Hematopoietic multipotent progenitor cell treated with erythropoietin and hydrocortisone succinate and interleukin-3 and kit ligand, for 6 days (in vitro differentiated cells): ENCODE measurements around the gene NFIL3.
"Not testable (repeated sequence)": the region's sequence is repeated elsewhere in the genome, so short reads cannot be mapped to it uniquely, and the experiment has no call there.

Source experiments
- DNase-seq: peaks from one replicate; pipeline ENCODE4 v3.0.0-alpha.2; 2015

NFIL3 gene, protein sequence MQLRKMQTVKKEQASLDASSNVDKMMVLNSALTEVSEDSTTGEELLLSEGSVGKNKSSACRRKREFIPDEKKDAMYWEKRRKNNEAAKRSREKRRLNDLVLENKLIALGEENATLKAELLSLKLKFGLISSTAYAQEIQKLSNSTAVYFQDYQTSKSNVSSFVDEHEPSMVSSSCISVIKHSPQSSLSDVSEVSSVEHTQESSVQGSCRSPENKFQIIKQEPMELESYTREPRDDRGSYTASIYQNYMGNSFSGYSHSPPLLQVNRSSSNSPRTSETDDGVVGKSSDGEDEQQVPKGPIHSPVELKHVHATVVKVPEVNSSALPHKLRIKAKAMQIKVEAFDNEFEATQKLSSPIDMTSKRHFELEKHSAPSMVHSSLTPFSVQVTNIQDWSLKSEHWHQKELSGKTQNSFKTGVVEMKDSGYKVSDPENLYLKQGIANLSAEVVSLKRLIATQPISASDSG

DNA sequence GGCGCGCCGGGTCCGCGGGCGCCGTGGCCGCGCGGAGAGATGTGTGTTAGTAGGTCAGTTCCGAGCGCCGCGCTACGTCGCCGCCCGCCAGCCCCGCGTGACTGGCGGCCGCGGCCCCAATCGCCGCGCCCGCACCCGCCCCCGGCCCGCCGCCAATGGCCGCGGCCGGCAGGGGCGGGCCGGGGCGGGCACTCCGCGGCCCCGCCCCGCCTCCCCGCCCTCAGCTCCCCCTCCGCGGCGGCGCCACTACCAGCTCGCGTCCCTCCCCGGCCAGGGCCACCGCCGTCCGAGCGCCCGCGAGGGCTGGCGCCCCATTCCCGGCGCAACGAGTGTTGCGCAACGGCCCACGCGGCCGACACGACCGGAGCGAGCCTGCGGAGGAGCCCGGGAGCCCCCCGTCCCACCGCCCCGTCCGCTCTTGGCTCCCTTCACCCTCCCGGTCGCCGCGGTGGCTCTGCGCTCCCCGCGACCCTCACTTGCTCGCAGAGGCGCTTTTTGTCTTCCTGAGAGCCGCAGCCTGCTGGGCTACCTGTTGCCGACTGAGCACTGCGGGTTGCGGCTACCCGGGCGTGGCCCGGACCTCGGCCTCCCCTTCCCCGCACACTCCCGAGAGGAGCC is at the start of gene NFIL3:
NFIL3 (minus strand) TSS at position 48 of the 618 bp plus-strand sequence. CDS start 13,098 bp downstream, outside the sequence.
- DNase-seq = peak; percentile 85

DNA sequence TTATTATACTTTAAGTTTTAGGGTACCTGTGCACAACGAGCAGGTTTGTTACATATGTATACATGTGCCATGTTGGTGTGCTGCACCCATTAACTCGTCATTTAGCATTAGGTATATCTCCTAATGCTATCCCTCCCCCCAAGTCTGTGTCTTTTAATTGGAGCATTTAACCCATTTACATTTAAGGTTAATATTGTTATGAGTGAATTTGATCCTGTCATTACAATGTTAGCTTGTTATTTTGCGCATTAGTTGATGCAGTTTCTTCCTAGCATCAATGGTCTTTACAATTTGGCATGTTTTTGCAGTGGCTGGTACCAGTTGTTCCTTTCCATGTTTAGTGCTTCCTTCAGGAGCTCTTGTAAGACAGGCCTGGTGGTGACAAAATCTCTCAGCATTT is 47.9 kb upstream of the NFIL3 start:
- DNase-seq = not testable (repeated sequence)

DNA sequence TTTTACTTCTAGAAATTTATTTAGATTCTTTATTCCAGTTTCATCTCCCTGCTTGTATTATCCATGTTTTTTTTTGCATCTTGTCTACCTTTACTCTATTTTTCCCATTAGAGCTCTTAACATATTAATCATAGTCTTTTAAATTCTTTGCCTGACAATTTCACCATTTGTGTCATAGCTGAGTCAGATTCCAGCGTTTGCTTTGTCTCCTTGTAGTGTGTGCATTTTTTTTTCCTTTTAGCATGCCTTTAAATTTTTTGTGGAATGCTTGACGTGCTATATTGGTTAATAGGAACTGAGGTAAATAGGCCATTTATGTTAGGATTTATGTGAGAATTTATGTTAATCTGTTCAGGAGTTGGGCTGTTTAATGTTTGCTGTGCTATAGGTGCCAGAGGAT is 41.8 kb upstream of the NFIL3 start:
- no peak for DNase-seq

DNA sequence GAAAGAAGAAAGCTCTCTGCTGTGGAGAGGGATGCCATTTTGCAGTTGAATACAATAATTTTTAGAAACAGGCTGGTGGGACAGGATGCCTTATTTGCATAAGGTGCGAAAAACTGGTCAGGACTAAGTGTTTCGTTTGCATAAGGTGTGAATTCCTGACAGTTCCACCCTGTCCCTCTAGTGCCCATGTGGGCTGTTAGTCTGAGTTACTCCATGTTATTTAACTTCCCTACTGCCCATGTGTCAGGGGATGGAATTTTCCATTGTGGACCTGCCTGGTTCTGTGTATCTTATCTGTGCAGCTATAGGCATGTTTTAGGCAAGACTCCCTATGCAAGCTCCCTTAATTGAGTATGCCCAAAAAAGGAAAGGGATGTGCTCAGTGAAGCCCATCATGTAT is 35.3 kb upstream of the NFIL3 start:
- no peak for DNase-seq

DNA sequence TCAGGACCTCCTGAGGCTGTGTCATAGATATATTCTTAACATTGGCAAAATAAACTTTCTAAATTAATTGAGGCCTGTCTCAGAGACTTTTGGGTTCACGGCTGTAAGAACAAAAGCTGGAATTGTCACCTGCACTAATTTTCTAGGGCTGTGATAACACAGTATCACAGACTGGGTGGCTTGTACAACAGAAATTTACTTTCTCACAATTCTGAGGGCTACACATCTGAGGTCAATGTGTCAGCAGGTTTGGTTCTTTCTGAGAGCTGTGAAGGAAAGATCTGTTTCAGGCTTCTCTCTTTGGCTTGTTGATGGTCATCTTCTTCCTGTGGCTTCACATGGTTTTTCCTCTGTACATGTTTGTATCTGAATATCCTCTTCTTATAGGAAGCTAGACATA is 29.2 kb upstream of the NFIL3 start:
- no peak for DNase-seq

DNA sequence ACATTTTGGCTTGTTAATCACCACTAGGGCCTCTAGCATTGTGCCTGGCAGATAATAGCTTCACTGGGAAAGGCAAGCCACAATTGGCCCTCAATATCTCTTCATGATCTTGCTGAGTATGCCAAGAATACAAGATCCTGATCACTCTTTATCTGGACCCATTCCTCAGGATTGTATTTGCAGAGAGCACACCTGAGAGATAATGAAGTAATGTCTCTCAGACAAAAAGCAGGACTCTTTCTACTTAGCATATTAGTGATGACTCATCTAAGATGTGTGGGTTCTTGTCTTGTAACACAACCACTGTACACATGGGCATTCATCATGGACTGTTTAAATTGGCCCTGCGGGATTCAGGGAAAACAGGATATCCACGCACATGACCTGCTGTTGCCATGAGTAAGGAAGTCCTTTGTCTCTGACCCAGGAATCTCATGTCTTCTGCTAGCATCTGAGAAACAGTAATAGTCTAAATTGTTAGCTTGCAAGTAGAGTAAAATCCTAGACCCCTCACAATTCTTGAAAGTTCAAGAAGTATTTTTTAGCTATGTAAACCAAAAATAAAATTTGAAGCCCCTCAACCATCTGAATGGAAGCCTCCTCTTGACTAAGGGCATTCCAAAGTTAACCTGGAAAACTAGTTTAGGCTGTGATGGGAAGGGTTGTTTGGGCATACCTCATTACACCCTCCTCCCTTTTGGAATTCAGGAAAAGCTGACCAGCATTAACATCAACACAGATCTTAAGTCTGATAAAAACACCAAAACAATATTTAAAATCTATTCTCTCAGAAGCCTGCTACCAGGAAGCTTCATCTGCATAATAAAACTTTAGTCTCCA is 28.0 kb upstream of the NFIL3 start:
- DNase-seq = no peak

DNA sequence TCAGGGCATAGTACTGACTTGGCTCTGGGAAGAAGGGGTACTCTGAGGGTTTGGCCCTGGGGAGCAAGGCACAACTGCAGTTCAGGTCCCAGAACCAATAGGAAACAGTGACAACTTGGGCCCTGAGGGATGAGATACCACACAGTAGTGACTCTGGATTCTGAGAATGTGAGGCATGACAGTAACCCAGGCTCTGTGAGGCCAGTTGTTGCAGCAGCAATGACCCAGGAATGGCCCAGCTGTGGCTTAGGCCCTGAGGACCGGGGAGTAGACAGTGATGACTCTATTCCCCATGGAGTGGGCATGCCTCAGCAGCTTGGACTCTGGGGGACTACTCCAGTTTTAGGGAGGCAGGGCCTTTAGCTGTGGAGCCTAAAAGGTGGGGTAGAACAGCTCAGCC is 21.5 kb upstream of the NFIL3 start:
- DNase-seq = no peak

DNA sequence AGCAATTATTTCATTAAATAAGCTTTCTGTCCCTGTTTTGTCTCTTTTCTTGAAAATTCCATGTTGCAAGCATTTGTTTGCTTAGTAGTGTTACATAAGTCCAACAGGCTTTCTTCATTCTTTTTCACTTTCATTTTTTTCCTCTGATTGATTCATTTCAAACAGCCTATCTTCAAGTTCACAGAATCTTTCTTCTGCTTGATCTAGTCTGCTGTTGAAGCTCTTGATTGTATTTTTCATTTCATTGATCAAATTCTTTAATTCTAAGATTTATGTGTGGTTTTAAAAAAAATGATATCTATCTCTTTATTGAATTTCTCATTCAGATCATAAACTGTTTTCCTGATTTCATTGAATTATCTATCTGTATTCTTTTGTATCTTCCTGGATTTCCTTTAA is 20.4 kb upstream of the NFIL3 start:
- DNase-seq = no peak

DNA sequence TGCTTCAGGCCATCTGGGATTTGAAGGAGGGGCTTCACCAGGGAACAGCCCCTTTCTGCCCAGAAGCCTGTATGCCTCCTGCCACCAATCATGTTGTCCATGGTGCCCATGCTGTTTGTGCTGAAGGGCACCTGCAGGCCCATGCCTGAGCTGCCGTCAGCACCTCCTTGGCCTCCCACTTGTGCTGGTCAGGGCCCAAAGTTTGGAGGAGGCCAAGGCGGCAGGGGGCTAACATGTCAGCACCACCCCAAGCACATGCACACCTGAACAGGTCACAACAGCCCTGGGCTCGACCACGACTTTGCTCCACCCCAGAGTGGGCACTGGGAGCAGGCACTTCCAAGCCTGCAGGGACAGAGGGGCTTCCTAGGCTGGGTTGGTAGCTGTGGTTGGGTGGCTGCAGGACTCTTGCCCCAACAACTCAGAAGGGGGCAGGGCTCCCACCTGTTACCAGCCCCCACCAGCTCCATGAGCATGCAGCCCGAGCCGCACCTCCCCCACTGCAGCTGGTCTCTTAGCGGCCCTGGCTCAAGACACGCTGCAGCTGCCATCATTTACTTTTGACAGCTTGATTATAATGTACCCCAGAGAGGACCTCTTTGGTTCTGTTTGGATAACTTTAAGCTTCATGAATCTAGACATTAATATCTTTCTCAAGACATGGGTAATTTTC is 19.8 kb upstream of the NFIL3 start:
- DNase-seq = no peak

DNA sequence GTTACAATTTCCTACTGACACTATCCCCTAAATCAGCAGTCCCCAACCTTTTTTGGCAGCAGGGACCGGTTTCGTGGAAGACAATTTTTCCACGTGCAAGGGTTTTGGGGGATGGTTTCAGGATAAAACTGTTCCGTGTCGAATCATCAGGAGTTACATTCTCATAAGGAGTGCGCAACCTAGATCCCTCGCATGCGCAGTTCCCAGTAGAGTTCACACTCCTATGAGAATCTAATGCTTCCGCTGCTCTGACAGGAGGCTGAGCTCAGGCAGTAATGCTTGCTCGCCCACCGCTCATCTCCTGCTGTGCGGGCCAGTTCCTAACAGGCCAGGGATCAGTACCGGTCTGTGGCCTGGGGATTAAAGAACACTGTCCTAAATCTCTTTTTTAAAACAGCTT is 13.2 kb upstream of the NFIL3 start:
- DNase-seq = no peak

DNA sequence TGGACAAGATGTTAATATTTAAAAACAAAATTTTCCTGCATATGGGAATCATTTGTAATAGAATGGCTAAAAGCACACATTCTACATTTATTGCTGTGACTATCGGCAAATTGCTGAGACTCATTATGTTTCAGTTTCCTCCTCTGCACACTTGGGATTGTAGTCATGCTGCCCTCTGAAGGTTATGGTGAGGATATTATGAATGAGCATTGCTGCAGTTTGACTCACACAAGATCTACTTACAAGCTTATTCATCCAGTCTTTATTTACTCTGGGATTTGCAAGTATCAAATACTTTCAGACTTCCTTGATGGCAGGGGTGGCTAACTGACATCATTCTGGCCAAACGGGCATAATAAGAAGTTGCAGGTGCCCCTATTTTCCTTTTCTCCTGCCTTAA is 9.5 kb upstream of the NFIL3 start:
- peak; percentile 68 for DNase-seq

DNA sequence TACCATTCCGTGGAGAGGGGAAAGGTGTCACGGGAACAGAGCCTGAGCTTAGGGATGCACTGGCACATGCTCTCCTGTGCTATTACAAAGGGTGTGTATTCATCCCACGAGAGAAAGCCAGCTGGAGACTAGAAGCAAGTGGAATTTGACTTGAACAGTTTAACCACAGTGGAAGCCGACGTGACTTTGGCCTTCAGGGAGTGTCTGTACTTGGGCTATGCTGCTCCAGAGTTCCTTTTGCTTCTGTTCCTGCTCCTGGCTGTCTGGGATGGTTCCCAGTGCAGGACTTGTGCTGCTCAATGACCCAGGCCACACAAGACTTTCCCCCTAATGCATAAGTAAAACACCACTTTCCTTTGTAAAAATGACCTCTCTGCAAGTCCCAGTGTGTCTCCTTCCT is 7.9 kb upstream of the NFIL3 start:
- DNase-seq = no peak

DNA sequence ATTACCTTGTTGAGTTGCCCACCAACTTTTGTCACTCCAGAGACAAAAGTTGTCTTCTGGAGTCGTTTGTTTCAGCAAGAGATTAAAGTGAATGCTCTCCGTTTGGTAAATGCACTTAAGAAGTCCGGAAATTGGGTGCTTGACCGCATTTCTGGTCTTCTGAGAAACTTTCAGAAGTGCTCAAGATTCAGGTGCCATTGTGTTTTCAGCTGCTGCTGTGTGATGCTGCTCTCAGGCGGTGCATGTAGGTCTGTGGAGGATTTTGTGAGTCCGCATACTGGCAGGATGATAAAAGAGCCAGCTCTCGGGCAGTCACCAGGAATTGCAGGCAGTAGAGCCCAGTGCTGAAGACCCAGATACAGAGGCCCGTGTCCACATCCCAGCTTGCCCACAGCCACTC is 5.9 kb upstream of the NFIL3 start:
- no peak for DNase-seq

DNA sequence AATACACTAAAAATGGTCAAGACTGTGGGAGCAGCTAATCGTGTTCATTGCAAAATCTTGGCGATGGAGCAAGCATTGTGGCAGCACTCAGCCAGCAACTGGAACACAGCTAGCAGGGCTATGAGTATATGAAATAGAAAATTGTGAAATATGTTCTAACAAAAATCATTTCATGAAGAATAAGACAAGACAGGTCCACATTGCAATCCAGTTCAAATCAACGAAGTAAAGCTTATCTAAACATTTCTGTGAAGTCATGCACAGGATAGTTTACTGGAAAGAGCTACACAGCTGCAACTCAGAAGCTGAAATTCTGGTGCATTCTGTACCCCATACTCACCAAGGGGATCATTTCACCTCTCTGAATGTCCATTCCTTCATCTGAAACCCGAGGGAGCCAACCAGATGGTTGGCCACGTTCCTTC is 5.3 kb upstream of the NFIL3 start:
- DNase-seq = peak; percentile 65

DNA sequence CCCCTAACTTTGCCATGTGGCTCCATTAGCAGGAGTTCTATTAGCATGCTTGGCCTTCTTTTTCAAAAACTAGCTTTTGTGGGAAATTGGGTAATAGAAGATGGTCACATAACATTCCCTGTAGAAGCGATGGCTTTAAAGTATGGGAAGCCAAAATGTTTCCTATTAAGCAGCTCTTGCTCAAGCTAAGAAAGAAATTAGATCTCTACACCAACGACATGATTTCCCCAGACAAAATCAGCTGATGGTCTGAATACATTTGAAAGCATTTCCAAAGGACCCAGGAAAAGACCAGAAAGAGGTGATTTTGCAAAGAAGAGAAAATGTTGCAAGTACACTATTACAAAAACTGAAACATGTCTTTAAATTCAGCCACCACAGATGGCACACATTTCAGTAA is 4.8 kb upstream of the NFIL3 start:
- no peak for DNase-seq

DNA sequence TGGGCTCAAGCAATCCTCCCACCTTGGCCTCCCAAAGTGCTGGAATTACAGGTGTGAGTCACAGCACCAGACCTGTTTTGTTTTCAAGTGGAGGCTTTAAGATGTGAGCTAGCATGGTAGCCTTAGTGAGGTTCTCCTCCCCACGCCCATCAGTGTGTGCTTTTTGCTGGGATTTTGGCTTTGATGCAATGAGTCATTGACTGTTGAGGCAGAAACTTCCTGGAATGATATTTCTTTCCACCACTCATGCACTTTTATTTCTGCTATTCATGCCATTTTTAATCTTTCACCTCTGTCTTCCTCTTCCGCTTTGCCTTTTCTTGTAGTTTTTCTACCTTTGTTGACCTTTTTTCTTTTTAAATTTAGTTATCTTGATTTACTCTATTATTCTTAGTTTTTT is 4.2 kb upstream of the NFIL3 start:
- DNase-seq = no peak

DNA sequence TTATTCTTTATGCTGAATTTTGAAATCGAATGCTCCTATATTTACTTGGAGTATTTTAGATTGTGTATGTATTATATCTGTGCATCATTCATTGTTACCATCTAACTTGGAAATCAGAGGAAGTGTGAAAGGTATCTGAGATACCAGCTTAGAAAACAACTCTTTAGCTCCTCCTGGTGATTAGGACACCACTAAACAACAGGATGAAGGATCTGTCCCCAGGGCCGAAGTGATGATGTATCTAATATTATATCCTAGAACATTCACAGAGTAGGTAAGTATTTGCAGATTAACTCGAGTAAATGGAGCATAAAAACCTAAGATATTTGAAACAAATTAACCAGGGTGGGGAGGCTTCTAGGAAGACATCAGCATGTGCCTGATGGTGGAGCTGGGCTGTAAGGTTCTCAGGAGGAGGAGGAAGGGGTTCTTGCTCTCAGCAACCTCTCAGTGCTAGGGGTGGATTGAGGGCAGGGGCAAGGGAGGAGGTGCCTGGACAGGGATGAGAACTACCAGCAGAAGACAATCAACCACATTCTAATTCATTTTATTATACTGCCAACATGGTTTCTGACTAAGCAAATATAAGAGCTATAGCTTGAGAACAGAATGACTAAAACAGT is 2.6 kb upstream of the NFIL3 start:
- DNase-seq = peak; percentile 74

DNA sequence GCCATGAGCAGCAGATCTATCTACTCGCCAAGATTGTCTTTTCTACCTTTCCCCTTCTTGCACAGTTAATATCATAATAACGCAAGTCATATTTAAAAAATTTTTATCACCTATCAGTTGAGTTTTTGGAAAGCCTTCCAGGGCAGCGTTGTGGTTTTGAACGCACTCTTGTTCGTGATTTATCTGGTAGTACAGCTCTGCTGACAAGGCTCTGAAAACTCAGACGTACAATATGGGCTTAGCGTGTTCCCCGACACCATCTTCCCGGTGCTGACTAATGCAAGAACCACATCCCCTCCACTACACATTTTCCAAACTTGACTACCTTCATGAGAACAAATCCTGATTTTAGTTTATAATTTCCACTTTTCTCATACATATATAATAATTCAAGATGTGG is 1.6 kb upstream of the NFIL3 start:
- no peak for DNase-seq

DNA sequence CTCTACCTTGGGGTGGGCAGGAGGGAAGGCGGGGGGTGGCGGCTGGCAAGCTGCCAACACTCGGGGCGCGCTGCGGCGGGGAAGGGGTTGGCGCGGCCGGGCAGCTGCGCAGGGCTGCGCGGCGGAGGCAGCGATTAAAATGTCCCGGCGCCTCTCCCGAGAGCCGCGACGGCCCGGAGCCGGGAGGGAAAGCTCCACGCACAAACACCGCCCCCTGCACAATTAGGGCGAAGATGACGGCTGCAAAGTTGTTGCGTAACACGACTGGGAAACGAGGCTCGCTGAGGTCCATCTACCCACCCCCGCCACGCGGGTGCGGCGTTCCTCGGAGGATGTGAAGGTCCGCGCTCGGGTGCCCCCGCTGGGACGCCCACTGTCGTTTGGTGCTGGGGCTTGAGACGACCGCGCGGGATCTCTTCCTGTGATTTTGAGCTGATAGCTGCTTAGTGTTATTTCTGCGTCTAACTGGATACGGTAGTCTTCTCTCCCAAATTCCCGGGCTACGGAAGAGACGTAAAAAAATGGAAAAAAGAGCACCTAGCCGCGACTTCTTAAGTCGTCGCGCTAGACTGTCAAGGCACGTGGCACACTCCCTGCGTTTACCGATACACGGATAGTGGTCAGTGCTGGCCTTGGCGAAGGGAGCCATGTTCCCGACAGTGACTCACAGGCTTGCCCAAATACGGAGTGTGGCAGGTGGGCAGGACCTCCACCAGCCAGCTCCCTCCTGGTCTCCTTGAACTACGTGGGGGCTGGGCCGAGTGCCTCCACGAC is 958 bp upstream of the NFIL3 start:
- DNase-seq = peak; percentile 67

DNA sequence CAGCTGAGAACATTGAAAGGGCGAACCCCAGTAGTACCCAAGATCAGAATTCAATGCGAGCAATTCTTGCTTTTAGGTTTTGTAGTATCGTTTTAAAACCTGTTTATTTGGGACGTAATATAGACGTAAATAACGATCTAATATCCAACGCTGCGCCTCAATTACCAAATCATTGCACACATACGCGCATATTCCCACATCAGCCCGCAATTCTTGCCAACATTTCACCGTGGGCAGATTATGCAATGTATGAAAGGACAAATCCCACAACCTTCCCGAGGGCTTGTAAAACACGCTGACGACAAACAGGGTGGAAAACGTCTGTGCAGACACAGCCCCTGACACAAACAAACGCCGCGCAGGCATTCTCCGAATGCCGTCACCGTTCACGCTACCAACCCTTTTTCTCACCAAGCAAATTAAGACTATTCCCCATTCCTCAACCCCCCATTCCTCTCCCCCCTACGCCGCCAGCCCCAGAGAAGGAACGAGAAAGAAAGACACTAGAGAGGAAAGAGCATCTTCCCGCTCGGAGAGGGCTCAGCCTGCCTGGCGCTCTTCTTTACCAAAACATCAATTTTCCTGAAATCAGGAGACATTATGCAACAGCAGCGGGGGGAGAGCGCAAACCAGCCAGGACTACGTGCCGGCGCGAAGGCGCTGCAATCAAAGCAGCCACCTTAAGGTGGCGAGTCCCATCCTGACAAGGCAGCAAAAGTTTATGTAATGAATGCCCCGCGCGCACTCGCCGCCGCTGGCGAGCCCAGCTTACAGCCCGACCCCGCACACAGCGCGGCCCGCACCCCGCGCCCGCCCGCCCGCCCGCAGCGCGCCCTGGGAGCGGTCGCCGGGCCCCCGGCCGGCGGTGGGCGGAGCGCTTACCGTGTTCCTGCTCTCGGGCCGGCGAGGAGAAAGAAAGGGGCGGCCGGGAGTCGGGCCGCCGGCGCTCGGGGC is 597 bp downstream of the NFIL3 start:
- peak; percentile 64 for DNase-seq
